Activated CD8-positive, alpha-beta memory T cell treated with anti-CD3 and anti-CD28 coated beads, Interleukin-2, amount 10 ng/mL, durations not matched to agents 7 days and 5 days (primary cell): Measurements from ENCODE around the gene CADPS2. TPM values are rescaled to one million over a fixed set of nuclear protein-coding genes. Genes with fewer than 3 reads are reported as not detected.
"Not testable (repeated sequence)": the region's sequence is repeated elsewhere in the genome, so short reads cannot be mapped to it uniquely, and the experiment has no call there.

Experiments
- ATAC-seq: fragments of 150-1000 bp; cut with Tn5 transposase; one replicate; pipeline ENCODE4 v1.10.0; 2021; ENCODE audit warnings: moderate library complexity
- CTCF ChIA-PET: fragments of 350-600 bp; sonication (Branson Sonifier 250); formaldehyde crosslinking; loops from one replicate; lab custom pipeline; 2021; ENCODE audit warnings: antibody characterized with exemption; lab: Charles Lee
- DNase-seq: peaks from one replicate; pipeline ENCODE4 v3.0.0-alpha.2; 2020
- H3K27ac Mint-ChIP-seq: one replicate; pipeline ENCODE4 v1.8.0; 2021; ENCODE audit warnings: mild to moderate bottlenecking, mixed read lengths
- H3K27me3 Mint-ChIP-seq: one replicate; pipeline ENCODE4 v1.8.0; 2021; ENCODE audit warnings: mixed read lengths
- H3K36me3 Mint-ChIP-seq: one replicate; pipeline ENCODE4 v1.8.0; 2021; ENCODE audit warnings: mild to moderate bottlenecking, mixed read lengths
- H3K4me1 Mint-ChIP-seq: one replicate; pipeline ENCODE4 v1.8.0; 2021; ENCODE audit warnings: mixed read lengths
- H3K4me3 Mint-ChIP-seq: one replicate; pipeline ENCODE4 v1.8.0; 2021; ENCODE audit warnings: mild to moderate bottlenecking, moderate library complexity, mixed read lengths
- H3K9me3 Mint-ChIP-seq: one replicate; pipeline ENCODE4 v1.8.0; 2022; ENCODE audit warnings: low read depth, mixed read lengths
- total RNA-seq, 2 experiments: library from RNA; stranded (reverse); gene quantifications; one replicate each; pipeline ENCODE4 v1.2.3, GENCODE V29; 2021

Gene CADPS2
- total RNA-seq, 2 experiments from 2014 or later = not detected

GRCh38 chr7:122844191-122844988, 41.9 kb downstream of the CADPS2 start:
- Mint-ChIP-seq H3K4me1 (no peaks in the 10 kb centered on the region), H3K36me3 (no peaks in the 10 kb centered on the region)

GRCh38 chr7:122842971-122843370, 43.3 kb downstream of the CADPS2 start:
- DNase-seq = no peak
- H3K9me3 Mint-ChIP-seq = no peaks in the 10 kb centered on the region
- no peak overlapping the region for H3K4me3 Mint-ChIP-seq
- no peaks in the 10 kb centered on the region for H3K4me1 Mint-ChIP-seq
- no peak overlapping the region for H3K27ac Mint-ChIP-seq
- no peaks in the 10 kb centered on the region for H3K36me3 Mint-ChIP-seq
- no peaks in the 10 kb centered on the region for H3K27me3 Mint-ChIP-seq
- ATAC-seq = no peak
- CTCF ChIA-PET = no interaction called here

More at GRCh38 chr7:122844191-122844988, 41.9 kb downstream of the CADPS2 start:
- Mint-ChIP-seq H3K4me3 (no peak overlapping the region), H3K27me3 (no peaks in the 10 kb centered on the region), H3K9me3 (no peaks in the 10 kb centered on the region), H3K27ac (no peak overlapping the region)
- ATAC-seq (no peak), DNase-seq (no peak)
- CTCF ChIA-PET = no interaction called here

GRCh38 chr7:122836286-122836685, 50.0 kb downstream of the CADPS2 start:
- H3K27ac Mint-ChIP-seq, DNase-seq, H3K4me3 Mint-ChIP-seq, H3K36me3 Mint-ChIP-seq, H3K27me3 Mint-ChIP-seq, H3K4me1 Mint-ChIP-seq, ATAC-seq, CTCF ChIA-PET, H3K9me3 Mint-ChIP-seq: not testable (repeated sequence)

- CTCF ChIA-PET, H3K9me3 Mint-ChIP-seq, H3K4me1 Mint-ChIP-seq, H3K27me3 Mint-ChIP-seq, H3K27ac Mint-ChIP-seq, ATAC-seq, DNase-seq, H3K4me3 Mint-ChIP-seq, H3K36me3 Mint-ChIP-seq: not testable (repeated sequence)
Measured at GRCh38 chr7:122834571-122834942, 51.7 kb downstream of the CADPS2 start.

GRCh38 chr7:122833888-122834570, 52.2 kb downstream of the CADPS2 start:
- no peak overlapping the region for H3K27ac Mint-ChIP-seq
- DNase-seq = no peak
- H3K9me3 Mint-ChIP-seq = peaks cover 3% of the 10 kb centered on the region
- no peaks in the 10 kb centered on the region for H3K4me1 Mint-ChIP-seq
- no peak overlapping the region for H3K4me3 Mint-ChIP-seq
- ATAC-seq = no peak
- H3K36me3 Mint-ChIP-seq = no peaks in the 10 kb centered on the region
- H3K27me3 Mint-ChIP-seq = no peaks in the 10 kb centered on the region
- CTCF ChIA-PET = no interaction called here

- Mint-ChIP-seq H3K27ac (no peak overlapping the region), H3K36me3 (no peaks in the 10 kb centered on the region), H3K27me3 (no peaks in the 10 kb centered on the region), H3K4me3 (no peak overlapping the region), H3K4me1 (no peaks in the 10 kb centered on the region), H3K9me3 (peaks cover 3% of the 10 kb centered on the region)
- CTCF ChIA-PET = no interaction called here
- ATAC-seq = no peak
- DNase-seq = no peak
Measured at GRCh38 chr7:122831436-122831835, 54.8 kb downstream of the CADPS2 start.

- Mint-ChIP-seq H3K4me3 (no peak overlapping the region), H3K27ac (no peak overlapping the region), H3K27me3 (no peaks in the 10 kb centered on the region), H3K36me3 (no peaks in the 10 kb centered on the region), H3K9me3 (no peaks in the 10 kb centered on the region), H3K4me1 (no peaks in the 10 kb centered on the region)
- DNase-seq = no peak
- CTCF ChIA-PET = no interaction called here
- ATAC-seq = no peak
Measured at GRCh38 chr7:122829962-122830361, 56.3 kb downstream of the CADPS2 start.

- no peak overlapping the region for H3K27ac Mint-ChIP-seq
- no peaks in the 10 kb centered on the region for H3K9me3 Mint-ChIP-seq
- H3K27me3 Mint-ChIP-seq = no peaks in the 10 kb centered on the region
- DNase-seq (no peak), ATAC-seq (no peak)
- H3K4me1 Mint-ChIP-seq = no peaks in the 10 kb centered on the region
- CTCF ChIA-PET = no interaction called here
- no peak overlapping the region for H3K4me3 Mint-ChIP-seq
- H3K36me3 Mint-ChIP-seq = no peaks in the 10 kb centered on the region
Measured at GRCh38 chr7:122827763-122828162, 58.5 kb downstream of the CADPS2 start.

- CTCF ChIA-PET = no interaction called here
- Mint-ChIP-seq H3K36me3 (no peaks in the 10 kb centered on the region), H3K27ac (no peak overlapping the region), H3K27me3 (no peaks in the 10 kb centered on the region), H3K4me3 (no peak overlapping the region), H3K4me1 (no peaks in the 10 kb centered on the region), H3K9me3 (peaks cover 1% of the 10 kb centered on the region)
- ATAC-seq = no peak
- DNase-seq = no peak
Measured at GRCh38 chr7:122813845-122814244, 72.4 kb downstream of the CADPS2 start.

- Mint-ChIP-seq H3K27me3 (no peaks in the 10 kb centered on the region), H3K4me3 (no peak overlapping the region), H3K27ac (no peak overlapping the region), H3K36me3 (no peaks in the 10 kb centered on the region), H3K4me1 (no peaks in the 10 kb centered on the region), H3K9me3 (no peaks in the 10 kb centered on the region)
- ATAC-seq (no peak), DNase-seq (no peak)
- CTCF ChIA-PET = interaction anchor here (0.6 kb wide), 1 partner anchor 55 kb away, joined by 3 read pairs; no protein-coding TSS in a partner anchor
Measured at GRCh38 chr7:122803851-122804250, 82.4 kb downstream of the CADPS2 start.

- Mint-ChIP-seq H3K36me3 (no peaks in the 10 kb centered on the region), H3K4me1 (no peaks in the 10 kb centered on the region), H3K4me3 (no peak overlapping the region), H3K9me3 (no peaks in the 10 kb centered on the region), H3K27ac (no peak overlapping the region), H3K27me3 (no peaks in the 10 kb centered on the region)
- CTCF ChIA-PET = no interaction called here
- ATAC-seq (no peak), DNase-seq (no peak)
Measured at GRCh38 chr7:122803323-122803722, 82.9 kb downstream of the CADPS2 start.

- Mint-ChIP-seq H3K4me1 (no peaks in the 10 kb centered on the region), H3K4me3 (no peak overlapping the region), H3K27me3 (no peaks in the 10 kb centered on the region), H3K36me3 (no peaks in the 10 kb centered on the region), H3K27ac (no peak overlapping the region), H3K9me3 (no peaks in the 10 kb centered on the region)
- DNase-seq = no peak
- ATAC-seq = no peak
- CTCF ChIA-PET = no interaction called here
Measured at GRCh38 chr7:122802301-122802751, 83.9 kb downstream of the CADPS2 start.

GRCh38 chr7:122791959-122792545, 94.2 kb downstream of the CADPS2 start:
- DNase-seq (no peak), ATAC-seq (no peak)
- CTCF ChIA-PET = no interaction called here
- H3K27me3 Mint-ChIP-seq = no peaks in the 10 kb centered on the region
- H3K9me3 Mint-ChIP-seq = peaks cover 1% of the 10 kb centered on the region
- H3K36me3 Mint-ChIP-seq = no peaks in the 10 kb centered on the region
- H3K4me1 Mint-ChIP-seq = no peaks in the 10 kb centered on the region
- H3K4me3 Mint-ChIP-seq = no peak overlapping the region
- no peak overlapping the region for H3K27ac Mint-ChIP-seq

- Mint-ChIP-seq H3K9me3 (peaks cover 1% of the 10 kb centered on the region), H3K27me3 (no peaks in the 10 kb centered on the region), H3K4me1 (no peaks in the 10 kb centered on the region), H3K36me3 (no peaks in the 10 kb centered on the region), H3K4me3 (no peak overlapping the region), H3K27ac (no peak overlapping the region)
- DNase-seq (no peak), ATAC-seq (no peak)
- CTCF ChIA-PET = no interaction called here
Measured at GRCh38 chr7:122790591-122790990, 95.7 kb downstream of the CADPS2 start.
